Measurements from ENCODE around the gene JARID2.

GRCh38 chr6:15434263-15434662, 188.4 kb downstream of the JARID2 start:
- TF ChIP-seq POLR2AphosphoS5 (IDR thresholded peaks at IDR 0.05; ENCODE audit: low read depth, low read length) (no peak), FOXP2 (optimal IDR thresholded peaks at IDR 0.05; ENCODE audit: borderline replicate concordance, extremely low read depth, extremely low read length, insufficient read depth) (no peak)
